SU-DHL-6 (cell line): ENCODE results near the gene CIBAR2.

ENCODE experiments used
- CTCF ChIP-seq: fragments of 200-600 bp; sonication (generic); IDR thresholded peaks from one replicate; pipeline ENCODE4 v1.5.1; 2017; ENCODE audit warnings: antibody characterized with exemption, mild to moderate bottlenecking, low read length, moderate library complexity; ENCODE audit not compliant: insufficient read depth, poor library complexity, severe bottlenecking
- EZH2phosphoT487 ChIP-seq: fragments of 200-600 bp; sonication (generic), shearing (Covaris generic); conservative IDR thresholded peaks from 2 replicates; pipeline ENCODE4 v1.6.1; 2018; ENCODE audit warnings: mild to moderate bottlenecking, antibody characterized with exemption, low read length, moderate library complexity, mixed read lengths

GRCh38 chr16:85138073-85138824 lies 26.0 kb upstream of the CIBAR2 start:
- TF ChIP-seq CTCF (no peak), EZH2phosphoT487 (no peak)
